Ovary (tissue), 3 donors: ENCODE measurements around the gene ZNF74.

Source experiments
- EP300 ChIP-seq: sonication (generic); formaldehyde crosslinking; IDR thresholded peaks from one replicate; pipeline ENCODE4 v1.6.1; 2017; ENCODE audit warnings: antibody characterized with exemption
- POLR2A ChIP-seq: fragments of 450-650 bp; IDR thresholded peaks from one replicate; pipeline ENCODE4 v1.6.1; 2017; ENCODE audit warnings: antibody characterized with exemption, mild to moderate bottlenecking, moderate library complexity
- TF ChIP-seq, protein P1 (sequence below), 3 donors: fragments of 450-650 bp in 2 of 3; fragments of 200-600 bp in 1 of 3; IDR thresholded peaks; one replicate each; pipeline versions ENCODE4 v1.5.1 to v1.8.0; 2016 to 2022; ENCODE audit warnings: antibody characterized with exemption in 3 of 3, mild to moderate bottlenecking in 1 of 3
- donor health status: DM: no; HTN: no; CAD: no.

DNA sequence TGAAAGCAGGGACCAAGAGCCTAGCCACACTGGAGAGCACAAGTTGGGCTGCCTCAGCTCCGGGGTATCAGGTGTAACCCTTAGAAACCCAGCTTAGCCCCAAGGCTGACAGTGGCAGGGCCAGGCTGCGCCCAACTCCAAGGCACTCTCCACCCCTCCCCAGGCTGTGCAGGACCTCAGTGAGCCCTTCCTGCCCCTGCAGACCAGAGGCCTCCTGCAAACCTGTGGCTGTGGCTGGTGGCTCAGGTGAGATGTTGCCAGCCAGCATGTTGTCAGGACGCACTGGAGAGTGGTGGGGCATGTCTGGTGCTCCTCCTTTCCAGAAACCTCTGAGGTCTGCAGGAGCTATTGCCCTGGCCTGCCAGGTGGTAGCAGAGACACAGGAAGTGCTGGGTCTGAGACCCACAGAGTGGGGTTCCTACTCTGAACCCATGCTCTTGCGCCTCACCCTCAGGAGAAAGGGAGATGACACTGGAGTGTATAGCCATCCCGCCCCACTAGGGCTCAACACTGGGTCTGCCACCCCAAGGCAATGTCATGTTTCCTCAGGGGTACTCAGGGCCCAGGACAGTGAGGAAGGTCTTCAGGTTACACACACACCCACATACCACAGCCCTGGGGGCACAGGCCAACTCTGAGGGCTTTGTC is 46.1 kb downstream of the ZNF74 start:
- TF ChIP-seq, protein P1, sequence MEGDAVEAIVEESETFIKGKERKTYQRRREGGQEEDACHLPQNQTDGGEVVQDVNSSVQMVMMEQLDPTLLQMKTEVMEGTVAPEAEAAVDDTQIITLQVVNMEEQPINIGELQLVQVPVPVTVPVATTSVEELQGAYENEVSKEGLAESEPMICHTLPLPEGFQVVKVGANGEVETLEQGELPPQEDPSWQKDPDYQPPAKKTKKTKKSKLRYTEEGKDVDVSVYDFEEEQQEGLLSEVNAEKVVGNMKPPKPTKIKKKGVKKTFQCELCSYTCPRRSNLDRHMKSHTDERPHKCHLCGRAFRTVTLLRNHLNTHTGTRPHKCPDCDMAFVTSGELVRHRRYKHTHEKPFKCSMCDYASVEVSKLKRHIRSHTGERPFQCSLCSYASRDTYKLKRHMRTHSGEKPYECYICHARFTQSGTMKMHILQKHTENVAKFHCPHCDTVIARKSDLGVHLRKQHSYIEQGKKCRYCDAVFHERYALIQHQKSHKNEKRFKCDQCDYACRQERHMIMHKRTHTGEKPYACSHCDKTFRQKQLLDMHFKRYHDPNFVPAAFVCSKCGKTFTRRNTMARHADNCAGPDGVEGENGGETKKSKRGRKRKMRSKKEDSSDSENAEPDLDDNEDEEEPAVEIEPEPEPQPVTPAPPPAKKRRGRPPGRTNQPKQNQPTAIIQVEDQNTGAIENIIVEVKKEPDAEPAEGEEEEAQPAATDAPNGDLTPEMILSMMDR (IDR thresholded peaks at IDR 0.05) = no peak
- no peak for TF ChIP-seq POLR2A
- TF ChIP-seq EP300 = no peak
